GM11168 (cell line): ENCODE data around the gene PPP2R2C.

ENCODE experiments used
- in situ Hi-C: fragments of 300-500 bp; cut with MboI; formaldehyde crosslinking; loops from one replicate; pipeline ENCODE4 v1.12.0; 2022; ENCODE audit warnings: low sequenced_read_pairs; ENCODE audit not compliant: unreplicated experiment

Gene PPP2R2C

GRCh38 chr4:6335040-6335590 is 137.3 kb downstream of the PPP2R2C start:
- in situ Hi-C loops, result no loop called here

GRCh38 chr4:6334203-6334887 is 138.1 kb downstream of the PPP2R2C start:
- in situ Hi-C loops, result no loop called here

DNA sequence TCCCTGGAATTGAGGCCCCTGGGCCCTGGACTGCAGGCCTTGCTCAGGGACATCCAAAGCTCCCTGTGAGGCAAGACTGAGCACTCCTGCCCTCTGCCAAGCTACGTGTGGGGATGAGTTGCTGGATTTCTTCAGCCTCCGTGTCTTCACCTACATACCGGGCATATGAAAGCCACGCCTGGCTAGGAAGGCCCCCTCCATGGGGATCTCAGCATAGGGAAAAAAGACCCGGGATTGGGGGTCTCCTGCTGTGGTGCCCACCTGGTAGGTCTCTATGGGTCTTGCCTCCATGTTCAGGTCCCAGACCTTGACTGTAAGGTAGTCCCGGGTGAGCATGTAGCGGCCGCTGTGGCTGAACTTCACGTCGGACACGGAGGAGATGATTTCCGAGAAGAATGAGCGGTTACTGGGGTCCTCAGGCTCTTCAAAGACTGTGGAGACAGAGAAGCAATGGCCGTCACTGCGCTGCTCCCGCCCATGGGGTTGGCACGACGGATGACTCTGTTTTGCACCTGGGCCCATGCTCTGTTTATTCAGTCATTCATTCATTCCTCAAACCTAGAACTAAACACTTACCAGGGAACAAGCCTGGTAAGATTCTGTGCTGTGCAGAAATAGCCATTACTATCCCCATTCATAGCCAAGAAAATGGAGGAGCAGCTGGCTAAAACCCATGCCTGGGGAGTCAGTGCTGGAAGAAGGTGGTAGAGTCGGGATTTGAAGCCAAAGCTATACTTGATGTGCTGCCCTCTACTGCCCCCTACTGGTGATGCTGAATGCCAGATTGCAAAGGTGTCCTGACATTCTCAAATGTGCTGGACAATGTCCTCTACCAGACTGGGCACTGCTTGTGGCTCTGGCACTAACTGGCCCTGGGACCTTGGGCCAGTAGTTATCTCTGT is 138.9 kb downstream of the PPP2R2C start:
- in situ Hi-C loops, result no loop called here

- in situ Hi-C loops, result no loop called here
These were observed 139.8 kb downstream of the PPP2R2C start for GRCh38 chr4:6332669-6333050.

DNA sequence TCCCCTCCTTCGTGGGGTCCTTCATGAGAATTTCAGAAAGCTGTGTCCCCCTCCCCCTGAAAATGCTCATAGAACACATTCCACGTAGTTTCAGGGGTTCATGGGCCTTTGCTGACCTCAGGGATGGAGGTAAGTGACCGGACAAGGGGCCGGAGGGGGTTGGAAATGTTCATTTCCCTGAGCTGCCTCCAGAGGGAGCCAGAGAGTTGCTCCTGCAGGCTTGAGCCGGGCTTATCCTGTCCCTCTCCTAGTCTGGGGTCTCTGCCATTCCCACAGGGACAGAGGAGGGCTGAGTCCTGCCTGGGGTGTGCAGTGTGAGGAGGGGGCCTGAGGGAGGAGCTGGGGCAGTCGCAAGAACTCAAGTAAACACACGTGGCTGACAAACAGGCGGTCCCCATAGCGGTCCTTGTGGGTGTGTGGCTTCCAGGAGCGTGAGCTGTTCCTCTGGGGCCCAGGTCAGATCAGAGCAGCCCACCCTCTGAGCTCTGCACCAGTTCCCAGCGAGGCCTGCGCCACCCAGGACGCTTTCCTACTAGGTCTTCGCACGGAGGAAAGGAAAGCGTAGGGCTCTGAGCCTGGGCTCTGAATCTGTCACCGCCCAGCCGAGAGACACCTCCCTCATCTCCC is 140.3 kb downstream of the PPP2R2C start:
- in situ Hi-C loops, result no loop called here

GRCh38 chr4:6331468-6331867 is 140.9 kb downstream of the PPP2R2C start:
- in situ Hi-C loops, result no loop called here

- in situ Hi-C loops, result no loop called here
These were observed 141.4 kb downstream of the PPP2R2C start for GRCh38 chr4:6331018-6331417.

- in situ Hi-C loops, result no loop called here
These were observed 142.0 kb downstream of the PPP2R2C start for GRCh38 chr4:6330384-6330767.

DNA sequence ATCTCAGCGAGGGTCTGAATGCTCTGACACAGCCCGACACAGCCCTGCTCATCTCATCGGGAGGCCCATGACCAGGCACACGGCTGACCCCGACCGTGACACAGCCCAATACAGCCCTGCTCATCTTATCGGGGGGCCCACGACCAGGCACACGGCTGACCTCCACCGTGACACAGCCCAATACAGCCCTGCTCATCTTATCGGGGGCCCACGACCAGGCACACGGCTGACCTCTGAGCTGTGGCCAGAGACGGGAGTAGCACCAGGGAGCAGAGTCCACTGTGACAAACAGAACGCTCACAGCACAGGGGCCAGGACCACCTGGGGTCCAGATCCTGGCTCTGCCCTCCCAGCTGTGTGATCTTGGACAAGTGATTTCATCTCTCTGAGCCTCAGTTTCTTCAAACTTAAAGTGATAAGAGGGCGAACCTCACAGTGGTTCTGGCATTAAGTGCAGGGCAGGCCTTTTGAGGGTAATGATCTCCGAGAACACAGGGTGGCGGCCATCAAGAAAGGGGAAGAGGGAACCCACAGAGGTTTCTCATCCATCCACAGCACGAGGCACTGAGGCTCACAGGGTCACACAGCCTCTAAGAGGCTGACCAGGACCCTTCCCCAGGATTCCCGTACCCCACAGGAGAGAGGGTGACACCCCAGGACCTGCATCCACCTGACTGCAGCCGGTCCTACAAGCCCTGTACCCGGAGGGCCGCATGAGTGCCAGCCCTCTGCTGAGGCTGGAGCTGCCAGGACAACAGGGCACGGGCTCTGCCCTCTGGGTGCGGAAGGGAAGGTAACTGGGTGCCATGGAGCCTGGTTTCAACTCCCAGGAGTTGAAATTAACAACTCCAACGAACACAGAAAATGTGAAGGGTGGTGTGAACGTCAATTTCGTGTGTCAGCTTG is 142.7 kb downstream of the PPP2R2C start:
- in situ Hi-C loops, result loop anchor here (5.0 kb wide), 1 partner anchor 67 kb away; no protein-coding TSS in a partner anchor

GRCh38 chr4:6328526-6328925 is 143.9 kb downstream of the PPP2R2C start:
- in situ Hi-C loops, result loop anchor here (5.0 kb wide), 1 partner anchor 66 kb away; no protein-coding TSS in a partner anchor

- in situ Hi-C loops, result loop anchor here (5.0 kb wide), 1 partner anchor 65 kb away; no protein-coding TSS in a partner anchor
These were observed 145.0 kb downstream of the PPP2R2C start for GRCh38 chr4:6327220-6327917.

GRCh38 chr4:6326312-6327060 is 145.9 kb downstream of the PPP2R2C start:
- in situ Hi-C loops, result loop anchor here (5.0 kb wide), 1 partner anchor 64 kb away; no protein-coding TSS in a partner anchor

- in situ Hi-C loops, result loop anchor here (5.0 kb wide), 1 partner anchor 64 kb away; no protein-coding TSS in a partner anchor
These were observed 146.6 kb downstream of the PPP2R2C start for GRCh38 chr4:6325788-6326290.

GRCh38 chr4:6324999-6325787 is 147.2 kb downstream of the PPP2R2C start:
- in situ Hi-C loops, result loop anchor here (5.0 kb wide), 1 partner anchor 63 kb away; no protein-coding TSS in a partner anchor

DNA sequence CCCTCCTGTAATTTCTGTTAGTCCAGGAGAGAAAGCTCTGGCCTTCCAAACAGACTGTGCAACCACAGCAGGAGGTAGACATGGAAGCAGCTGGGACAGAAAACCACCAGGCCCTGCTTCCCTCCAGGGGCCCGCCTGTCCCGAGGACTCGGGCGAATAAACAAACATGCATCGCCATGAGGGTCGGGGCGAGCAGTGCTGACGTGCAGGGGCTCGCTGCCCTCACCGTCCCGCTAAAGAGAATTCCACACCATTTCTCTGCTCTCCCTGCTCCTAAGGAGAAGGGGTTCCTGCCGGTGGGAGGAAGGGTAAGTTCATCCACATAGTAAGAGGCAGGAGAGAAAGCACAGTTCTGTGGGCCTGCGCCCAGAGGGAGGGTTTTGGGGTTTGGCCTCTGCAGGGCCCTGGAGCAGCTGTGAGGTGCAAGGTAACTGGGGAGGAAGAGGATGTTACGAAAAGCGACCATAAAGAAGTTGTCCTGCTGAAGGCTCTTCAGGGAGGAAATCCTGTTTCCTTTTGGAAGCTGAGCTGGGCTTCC is 147.9 kb downstream of the PPP2R2C start:
- in situ Hi-C loops, result no loop called here

- in situ Hi-C loops, result no loop called here
These were observed 149.4 kb downstream of the PPP2R2C start for GRCh38 chr4:6322761-6323566.
